Heart left ventricle (tissue), 16 donors: ENCODE measurements around the gene BAIAP2L1. TPM values are rescaled to one million over a fixed set of nuclear protein-coding genes. Genes with fewer than 3 reads are reported as not detected.
A peak's percentile ranks its signal among the peaks of the same experiment; 100 is the strongest.

Source experiments
- ATAC-seq, 4 donors: fragments of 200-7000 bp; cut with Tn5 transposase; one replicate each; pipeline ENCODE4 v1.9.1; 2020 to 2022; ENCODE audit warnings: moderate library complexity in 4 of 4, mild to moderate bottlenecking in 3 of 4, moderate number of reproducible peaks in 1 of 4
- DNase-seq, 5 donors: peaks; one replicate each; pipeline ENCODE4 v3.0.0-alpha.2; 2020
- H3K27ac ChIP-seq, 12 donors: fragments of 200-600 bp; sonication (generic) in 4 of 12; one replicate each; pipeline versions ENCODE4 v1.5.0 to v1.8.0; 2016 to 2022; ENCODE audit warnings: mild to moderate bottlenecking in 2 of 12
- H3K27me3 ChIP-seq, 9 donors: fragments of 200-600 bp; sonication (generic) in 2 of 9; one replicate each; pipeline versions ENCODE4 v1.5.1 to v1.8.0; 2016 to 2022; ENCODE audit warnings: mild to moderate bottlenecking in 3 of 9
- H3K36me3 ChIP-seq, 9 donors: fragments of 200-600 bp; sonication (generic) in 2 of 9; one replicate each; pipeline versions ENCODE4 v1.5.0 to v1.8.0; 2018 to 2022; ENCODE audit warnings: mild to moderate bottlenecking in 2 of 9
- H3K4me1 ChIP-seq, 12 donors: fragments of 200-600 bp; sonication (generic) in 4 of 12; one replicate each; pipeline versions ENCODE4 v1.5.0 to v1.8.0; 2016 to 2022; ENCODE audit warnings: mild to moderate bottlenecking in 3 of 12
- H3K4me3 ChIP-seq, 12 donors: fragments of 200-600 bp; sonication (generic) in 4 of 12; one replicate each; pipeline versions ENCODE4 v1.5.0 to v1.8.0; 2017 to 2022; ENCODE audit warnings: mild to moderate bottlenecking in 9 of 12, moderate library complexity in 4 of 12
- H3K9me3 ChIP-seq, 12 donors: fragments of 200-600 bp; sonication (generic) in 4 of 12; one replicate each; pipeline versions ENCODE4 v1.5.0 to v1.8.0; 2016 to 2022; ENCODE audit warnings: mild to moderate bottlenecking in 1 of 12
- POLR2A ChIP-seq, 2 donors: fragments of 450-650 bp; IDR thresholded peaks; one replicate each; pipeline ENCODE4 v1.6.1; 2017; ENCODE audit warnings: antibody characterized with exemption in 2 of 2, mild to moderate bottlenecking in 2 of 2, moderate library complexity in 2 of 2
- WGBS, 4 donors: extraction: QIAGEN DNeasy Blood & Tissue Kit in 2 of 4; methylation state at CpG; one replicate each; pipeline versions ENCODE4 v1.1.5 to v1.1.7; 2013 to 2018; 5-methylcytosine and 5-hydroxymethylcytosine counted together
- intact Hi-C, 10 donors: fragments of 100-400 bp; cut with DNase I; formaldehyde crosslinking; loops; one replicate each; pipeline versions ENCODE4 v1.11.1 to v1.14.2; 2022
- polyA plus RNA-seq, 2 donors: library from polyadenylated mRNA; stranded (reverse); fragments of 200-250 nt; gene quantifications; one replicate each; pipeline ENCODE4 v1.2.3, GENCODE V29; 2013
- total RNA-seq, 9 donors: library from RNA; depleted of rRNA in 2 of 9; stranded (reverse); fragments of >200 nt in 2 of 9; fragmentation: NEBNext Ultra II Directional in 3 of 9; extraction: Animal tissue kit (Norgen Biotek cat#: 25700) in 3 of 9; gene quantifications; one replicate each; pipeline versions ENCODE4 v1.1.0 to v1.2.4, GENCODE V29; 2016 to 2023
- TF ChIP-seq, protein P1 (sequence below), 12 donors: fragments of 200-600 bp; sonication (generic) in 4 of 12; IDR thresholded peaks; one replicate each; pipeline versions ENCODE4 v1.5.0 to v1.8.0; 2018 to 2022; ENCODE audit warnings: antibody characterized with exemption in 12 of 12, mild to moderate bottlenecking in 5 of 12
- donor health status: ischemic (EF 13 %, LVEDD 7.1; RV severe dilation, severe dysfunction).
- donor health status: healthy with polysubstance abuse.
- donor health status: DM: no; HTN: yes; CAD: no.
- donor health status: DM: no; HTN: no; CAD: no.
- donor health status: ischemic (EF 25% LVEDD 6.9; RV normal size, moderate dysfunction).
- donor health status: ischemic (EF 25% LVEDD 5.7; RV mildly dilated, moderate dysfunction).
- donor health status: healthy.
- donor health status: DM: yes; HTN: yes; CAD: no.
- donor health status: ischemic (EF 35%, LVEDD 5.7; RV mildly dilated, moderate dysfunction).
- donor health status: nonischemic (EF 11% LVEDD 7.7; RV severe dilation, severe dysfunction).
- donor health status: DM: yes; HTN: yes; CAD: no.
- donor health status: PGD.
- donor health status: ischemic (EF 29% LVEDD 5.4; RV normal size, mild dysfunction).
- donor health status: nonischemic (EF 23%, LVEDD 6.1; RV moderate dilation, normal function).

BAIAP2L1 gene
- total and polyA plus RNA-seq, 11 donors, result 0.64 to 2.7 (median 2.1) TPM

DNA sequence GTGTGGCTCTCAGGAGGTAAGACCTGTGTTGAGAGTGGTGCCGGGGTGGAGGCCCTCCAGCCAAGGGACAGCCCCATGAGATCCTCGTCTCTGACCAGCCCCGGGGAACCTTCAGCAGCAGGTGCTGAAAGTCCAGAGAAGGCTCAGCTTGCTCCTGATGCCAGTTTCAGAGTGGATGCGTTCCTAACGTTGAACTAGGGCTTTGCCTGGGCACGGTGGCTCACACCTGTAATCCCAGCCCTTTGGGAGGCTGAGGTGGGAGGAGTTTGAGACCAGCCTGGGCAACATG lies 45.7 kb downstream of the BAIAP2L1 start:
- H3K36me3 ChIP-seq, result no peaks in the 10 kb centered on the region
- WGBS, 4 donors, result 77 to 94% (median 90%) methylated on average over 6 of the region's 6 CpGs
- DNase-seq (no peak), ATAC-seq (no peak)
- peaks cover 0 to 8% (median under 1%) of the 10 kb centered on the region in 12 donors for H3K4me1 ChIP-seq
- no peak overlapping the region for H3K4me3 ChIP-seq
- intact Hi-C loops, result no loop called here
- TF ChIP-seq, protein P1, sequence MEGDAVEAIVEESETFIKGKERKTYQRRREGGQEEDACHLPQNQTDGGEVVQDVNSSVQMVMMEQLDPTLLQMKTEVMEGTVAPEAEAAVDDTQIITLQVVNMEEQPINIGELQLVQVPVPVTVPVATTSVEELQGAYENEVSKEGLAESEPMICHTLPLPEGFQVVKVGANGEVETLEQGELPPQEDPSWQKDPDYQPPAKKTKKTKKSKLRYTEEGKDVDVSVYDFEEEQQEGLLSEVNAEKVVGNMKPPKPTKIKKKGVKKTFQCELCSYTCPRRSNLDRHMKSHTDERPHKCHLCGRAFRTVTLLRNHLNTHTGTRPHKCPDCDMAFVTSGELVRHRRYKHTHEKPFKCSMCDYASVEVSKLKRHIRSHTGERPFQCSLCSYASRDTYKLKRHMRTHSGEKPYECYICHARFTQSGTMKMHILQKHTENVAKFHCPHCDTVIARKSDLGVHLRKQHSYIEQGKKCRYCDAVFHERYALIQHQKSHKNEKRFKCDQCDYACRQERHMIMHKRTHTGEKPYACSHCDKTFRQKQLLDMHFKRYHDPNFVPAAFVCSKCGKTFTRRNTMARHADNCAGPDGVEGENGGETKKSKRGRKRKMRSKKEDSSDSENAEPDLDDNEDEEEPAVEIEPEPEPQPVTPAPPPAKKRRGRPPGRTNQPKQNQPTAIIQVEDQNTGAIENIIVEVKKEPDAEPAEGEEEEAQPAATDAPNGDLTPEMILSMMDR (IDR thresholded peaks at IDR 0.05), result no peak
- no peak for TF ChIP-seq POLR2A (IDR thresholded peaks at IDR 0.05)
- H3K27ac ChIP-seq, result peak overlapping the region in 2 of 12 donors; percentile 63 to 68
- no peaks in the 10 kb centered on the region for H3K27me3 ChIP-seq
- H3K9me3 ChIP-seq, result peaks cover 0 to 4% (median 0%) of the 10 kb centered on the region in 12 donors

DNA sequence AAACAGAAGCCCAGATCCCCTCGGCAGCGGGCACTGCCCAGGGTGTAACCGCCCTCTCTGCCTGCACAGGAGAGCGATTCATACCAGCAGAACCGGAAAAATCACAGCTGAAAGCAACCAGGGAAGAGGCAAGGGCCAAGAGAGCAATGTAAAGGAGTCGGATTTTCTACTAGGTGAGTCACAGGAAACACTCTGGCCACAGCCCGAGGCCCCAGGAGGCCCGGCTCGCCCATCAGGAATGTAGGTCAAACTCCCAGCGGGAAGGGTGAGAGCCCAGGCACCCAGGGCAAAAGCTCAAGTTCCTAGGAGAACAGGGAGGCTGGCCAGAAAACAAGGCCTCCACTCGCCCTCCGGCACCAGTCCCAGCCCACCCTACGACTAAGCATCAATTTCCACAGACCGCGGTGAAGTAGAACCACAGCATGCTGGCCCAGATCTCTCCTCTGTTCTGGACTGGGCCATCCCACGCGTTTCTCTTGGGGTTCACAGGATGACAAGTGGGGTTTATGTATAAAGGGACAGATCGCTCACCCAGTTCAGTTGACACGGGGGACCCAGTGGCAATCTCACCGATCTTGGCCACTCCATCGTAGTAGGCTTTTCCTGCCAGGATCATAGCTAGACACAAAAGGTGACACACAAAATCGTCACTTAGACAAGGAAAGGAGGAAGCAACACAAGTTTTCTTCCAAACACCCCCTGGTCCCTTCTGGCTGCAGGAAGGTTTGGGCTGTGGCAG lies 46.2 kb downstream of the BAIAP2L1 start:
- DNase-seq (peak in 3 of 5 donors; percentile 29 to 66 (median 52)), ATAC-seq (peak in 3 of 4 donors; percentile 66 to 69 (median 68))
- WGBS, 4 donors, result 75 to 86% (median 76%) methylated on average over 17 to 22 of the region's 22 CpGs
- intact Hi-C loops, result no loop called here
- no peaks in the 10 kb centered on the region for H3K36me3 ChIP-seq
- H3K4me3 ChIP-seq, result no peak overlapping the region
- H3K27me3 ChIP-seq, result no peaks in the 10 kb centered on the region
- peak overlapping the region in 7 of 12 donors; percentile 6 to 68 (median 39) for H3K27ac ChIP-seq
- H3K9me3 ChIP-seq, result peaks cover 0 to 4% (median 0%) of the 10 kb centered on the region in 12 donors
- TF ChIP-seq POLR2A (IDR thresholded peaks at IDR 0.05), result no peak
- TF ChIP-seq, protein P1 (IDR thresholded peaks at IDR 0.05), result no peak
- peaks cover 0 to 6% (median 0%) of the 10 kb centered on the region in 12 donors for H3K4me1 ChIP-seq

DNA sequence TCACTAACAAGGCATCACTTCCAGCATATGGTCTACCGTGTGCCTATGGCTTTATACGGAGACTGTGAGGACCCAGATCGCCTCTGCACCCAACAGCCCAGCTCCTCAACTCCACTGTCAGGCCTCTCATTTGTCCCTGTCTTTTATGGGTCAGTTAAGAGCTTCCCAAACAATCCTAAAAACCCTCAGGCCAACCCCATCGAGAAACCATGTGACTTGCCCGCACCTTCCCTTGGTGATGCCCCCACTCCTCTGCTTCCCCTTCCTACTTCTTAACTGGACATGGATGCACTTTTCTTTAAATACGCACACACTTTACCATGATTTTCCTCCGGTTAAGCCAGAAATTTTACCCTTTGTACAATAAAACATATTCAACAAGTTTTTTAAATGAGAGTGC lies 46.8 kb downstream of the BAIAP2L1 start:
- 90 to 93% (median 91%) methylated on average over 7 of the region's 7 CpGs for WGBS, 4 donors
- Histone ChIP-seq H3K27ac (peak overlapping the region in 7 of 12 donors; percentile 6 to 68 (median 39)), H3K4me3 (no peak overlapping the region), H3K36me3 (no peaks in the 10 kb centered on the region), H3K4me1 (peaks cover 0 to 6% (median 0%) of the 10 kb centered on the region in 12 donors), H3K9me3 (peaks cover 0 to 4% (median 0%) of the 10 kb centered on the region in 12 donors), H3K27me3 (no peaks in the 10 kb centered on the region)
- no peak for DNase-seq
- intact Hi-C loops, result no loop called here
- no peak for ATAC-seq
- TF ChIP-seq, protein P1 (IDR thresholded peaks at IDR 0.05), result no peak
- TF ChIP-seq POLR2A (IDR thresholded peaks at IDR 0.05), result no peak

DNA sequence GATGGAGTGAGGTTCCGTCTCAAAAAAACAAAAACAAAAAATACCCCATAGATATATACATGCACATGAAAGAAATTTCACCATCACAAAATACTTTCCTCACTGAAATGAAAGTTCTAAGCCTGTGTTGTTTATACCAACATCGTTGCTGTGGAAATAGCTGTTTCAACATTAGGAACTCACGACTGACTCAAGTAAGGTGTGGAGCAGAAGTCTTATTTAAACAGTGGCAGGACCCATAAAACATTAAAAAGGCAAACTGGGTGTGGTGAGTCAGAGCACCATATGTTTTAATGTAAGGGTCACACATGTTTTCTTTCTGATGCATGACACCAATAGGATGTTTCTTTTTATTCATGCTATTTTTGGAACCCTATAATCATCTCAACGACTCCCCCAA lies 48.3 kb downstream of the BAIAP2L1 start:
- DNase-seq (no peak), ATAC-seq (no peak)
- 61 to 70% (median 64%) methylated on average over 4 of the region's 4 CpGs for WGBS, 4 donors
- H3K4me1 ChIP-seq, result peaks cover 0 to 6% (median 0%) of the 10 kb centered on the region in 12 donors
- TF ChIP-seq POLR2A (IDR thresholded peaks at IDR 0.05), result no peak
- TF ChIP-seq, protein P1 (IDR thresholded peaks at IDR 0.05), result no peak
- peaks cover 0 to 4% (median 0%) of the 10 kb centered on the region in 12 donors for H3K9me3 ChIP-seq
- H3K36me3 ChIP-seq, result no peaks in the 10 kb centered on the region
- intact Hi-C loops, result no loop called here
- no peak overlapping the region for H3K27ac ChIP-seq
- H3K27me3 ChIP-seq, result no peaks in the 10 kb centered on the region
- H3K4me3 ChIP-seq, result no peak overlapping the region
